DMS79 treated with DMSO at 0.1 percent for 48 hours (cell line): ENCODE results near the gene STXBP5.

Experiments
- DNase-seq: peaks from one replicate; lab custom pipeline; 2025; lab: John Stamatoyannopoulos, UW

STXBP5 gene

DNA sequence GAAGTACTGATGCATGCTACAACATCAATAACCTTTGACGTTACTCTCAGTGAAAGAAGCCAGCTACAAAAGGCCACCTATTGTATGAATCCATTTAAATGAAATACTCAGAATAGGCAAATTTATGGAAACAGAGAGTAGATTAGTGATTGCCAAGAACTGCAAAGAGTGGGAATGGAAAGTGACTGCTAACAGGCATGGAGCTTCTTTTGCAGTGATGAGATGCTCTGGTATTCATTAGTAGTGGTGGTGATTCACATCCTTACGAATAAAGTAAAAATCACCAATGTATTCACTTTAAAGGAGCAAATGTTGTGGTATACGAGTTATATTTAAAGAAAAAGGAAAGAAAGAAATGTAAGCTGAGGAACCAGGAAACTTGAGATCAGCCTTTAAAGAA is 177.5 kb downstream of the STXBP5 start:
- DNase-seq = no peak

DNA sequence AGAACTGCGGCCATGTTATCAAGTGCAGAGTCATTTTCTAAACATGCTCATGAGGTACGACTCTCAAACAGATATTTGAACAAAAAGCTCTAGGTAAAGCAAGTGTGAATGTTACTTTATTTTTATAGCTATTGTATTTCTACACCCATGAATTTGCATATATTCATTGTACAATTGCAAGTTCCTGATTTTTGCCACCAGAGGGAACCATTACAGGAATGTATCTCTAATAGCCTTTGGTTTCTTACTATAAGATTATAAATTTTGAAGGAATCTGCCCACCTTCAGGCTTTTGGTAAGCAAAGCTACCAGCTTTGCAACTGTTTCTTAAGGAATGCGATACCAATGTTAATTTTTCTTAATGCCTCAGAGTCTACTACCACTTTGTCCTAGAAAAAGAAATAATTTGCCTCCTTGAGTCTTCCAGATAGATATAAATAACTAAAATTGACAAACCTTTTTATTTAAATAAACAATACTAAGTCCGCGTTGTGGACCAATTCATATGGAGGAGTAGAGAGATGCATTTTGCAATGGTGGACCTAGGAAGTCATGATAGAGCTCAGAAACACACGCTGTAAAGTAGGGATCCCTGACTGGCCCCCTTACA is 178.8 kb downstream of the STXBP5 start:
- no peak for DNase-seq

DNA sequence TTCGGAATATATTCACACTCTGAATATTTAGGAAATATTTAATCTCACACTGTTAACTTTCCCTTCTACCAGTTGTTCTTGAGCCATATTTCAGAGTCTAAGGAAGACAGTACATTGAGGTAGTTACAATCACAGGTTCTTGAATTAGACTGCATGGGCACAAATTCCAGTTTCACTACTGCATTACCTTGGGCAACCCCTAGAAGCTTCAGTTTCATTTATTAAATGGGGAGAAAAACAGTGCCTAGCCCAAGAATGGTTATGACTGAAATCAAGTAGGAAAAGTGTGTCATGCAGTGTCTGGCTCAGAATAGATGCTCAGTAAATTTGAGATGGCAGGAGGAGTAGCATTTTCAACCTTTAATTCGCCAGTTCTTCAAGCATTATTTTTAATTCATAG is 179.8 kb downstream of the STXBP5 start:
- DNase-seq = no peak

GRCh38 chr6:147384737-147385710 is 180.8 kb downstream of the STXBP5 start:
- DNase-seq = no peak

GRCh38 chr6:147389463-147389862 is 185.2 kb downstream of the STXBP5 start:
- DNase-seq = no peak

GRCh38 chr6:147390909-147391536 is 186.8 kb downstream of the STXBP5 start:
- no peak for DNase-seq

GRCh38 chr6:147392917-147393625 is 188.9 kb downstream of the STXBP5 start:
- DNase-seq = no peak

DNA sequence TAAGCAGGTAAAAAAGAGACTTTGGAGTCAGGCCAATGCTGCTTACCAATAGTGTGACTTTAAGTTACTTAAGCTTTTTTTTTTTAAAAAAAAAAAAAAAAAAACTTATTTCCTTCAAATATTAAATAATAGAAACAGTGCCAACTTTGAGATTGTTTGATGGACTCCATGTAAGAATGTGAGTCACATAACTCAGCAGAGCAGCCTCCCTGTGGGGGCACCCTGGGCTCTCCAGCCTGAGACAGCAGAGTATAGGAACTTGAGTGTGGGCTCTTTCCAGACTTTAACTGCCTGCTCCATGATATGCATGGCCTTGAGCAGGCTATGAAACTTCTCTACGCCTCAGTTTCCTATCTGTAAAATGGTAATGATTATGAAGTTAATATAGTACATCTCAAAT is 190.9 kb downstream of the STXBP5 start:
- no peak for DNase-seq

GRCh38 chr6:147397306-147397705 is 193.1 kb downstream of the STXBP5 start:
- DNase-seq = no peak

GRCh38 chr6:147400968-147401367 is 196.8 kb downstream of the STXBP5 start:
- DNase-seq = no peak

- DNase-seq = no peak
These were observed 197.6 kb downstream of the STXBP5 start for GRCh38 chr6:147401779-147402178.

DNA sequence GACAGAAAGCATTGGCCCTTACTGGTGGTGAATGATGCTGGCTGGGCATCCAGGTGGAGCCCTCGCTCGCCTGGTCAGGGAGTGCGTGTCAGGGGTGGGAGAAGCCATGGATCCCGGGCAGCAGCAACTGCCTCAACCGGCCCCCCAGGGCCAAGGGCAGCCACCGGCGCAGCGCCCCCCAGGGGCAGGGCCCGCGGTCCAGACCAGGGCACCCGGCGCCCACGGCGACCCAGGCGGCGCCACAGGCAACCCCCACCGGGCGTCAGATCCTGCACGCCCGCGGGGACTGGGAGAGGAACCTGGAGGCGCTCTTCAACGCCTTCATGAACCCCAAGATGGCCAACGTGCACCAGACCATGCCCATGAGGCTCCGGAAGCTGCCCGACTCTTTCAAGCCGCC is 202.6 kb downstream of the STXBP5 start:
- no peak for DNase-seq

GRCh38 chr6:147407571-147407970 is 203.4 kb downstream of the STXBP5 start:
- DNase-seq = no peak

DNA sequence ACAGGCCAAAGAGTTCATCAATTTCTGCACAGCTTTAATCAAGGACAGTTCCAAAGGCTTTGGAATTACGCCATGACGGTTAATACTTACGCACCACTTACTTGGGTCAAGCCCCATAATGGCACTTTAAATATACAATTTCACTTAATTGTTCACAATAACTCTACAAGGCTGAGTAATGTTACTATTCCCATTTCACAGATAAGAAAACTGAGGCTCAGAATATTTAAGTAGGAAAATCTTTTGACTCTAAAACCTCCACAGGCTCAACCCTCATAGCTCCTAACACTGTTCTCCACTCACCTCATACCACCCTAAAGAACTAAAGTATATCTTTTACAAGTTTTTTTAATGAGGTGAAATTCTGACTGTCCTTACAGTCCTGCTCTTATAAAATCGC is 212.4 kb downstream of the STXBP5 start:
- no peak for DNase-seq

- DNase-seq = no peak
These were observed 213.7 kb downstream of the STXBP5 start for GRCh38 chr6:147417954-147418353.

DNA sequence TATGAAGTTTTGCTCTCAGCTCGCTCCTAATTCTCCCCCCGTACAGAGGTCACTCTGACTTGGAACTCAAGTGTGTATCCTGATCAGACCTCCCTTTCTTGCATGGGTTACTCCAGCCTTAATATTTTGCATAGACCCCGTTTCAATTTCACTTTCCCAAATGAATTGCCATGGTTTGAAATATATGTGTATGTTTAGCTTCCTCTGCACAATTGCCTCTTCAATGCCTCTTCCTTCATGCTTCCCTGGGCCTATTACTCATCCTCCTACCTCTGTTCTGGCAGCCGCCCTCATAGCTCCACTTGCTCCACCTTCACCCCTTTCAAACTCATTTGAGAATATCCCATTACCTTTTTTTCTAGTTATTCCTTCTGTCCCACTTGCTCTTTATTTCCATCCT is 214.3 kb downstream of the STXBP5 start:
- no peak for DNase-seq

DNA sequence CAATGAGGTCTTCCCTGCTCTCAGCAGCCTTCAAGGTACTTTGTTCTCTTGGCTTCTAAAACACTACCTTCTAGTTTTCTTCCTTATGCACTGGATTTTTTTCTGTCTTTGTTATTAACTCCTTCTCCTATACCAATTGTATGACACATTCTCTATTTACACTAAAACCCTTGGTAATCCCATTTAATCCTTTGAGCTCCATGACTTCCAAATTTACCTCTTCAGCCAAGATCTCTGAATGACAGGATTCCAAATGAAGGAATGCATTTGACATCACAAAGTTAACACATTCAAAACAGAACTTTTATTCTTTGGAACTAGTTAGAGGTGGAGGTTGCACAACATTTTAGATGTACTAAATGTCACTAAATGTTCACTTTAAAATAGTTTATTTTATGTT is 217.7 kb downstream of the STXBP5 start:
- no peak for DNase-seq

GRCh38 chr6:147423111-147423510 is 218.9 kb downstream of the STXBP5 start:
- DNase-seq = no peak

GRCh38 chr6:147429794-147430193 is 225.6 kb downstream of the STXBP5 start:
- DNase-seq = no peak

- DNase-seq = no peak
These were observed 226.6 kb downstream of the STXBP5 start for GRCh38 chr6:147430811-147431210.

DNA sequence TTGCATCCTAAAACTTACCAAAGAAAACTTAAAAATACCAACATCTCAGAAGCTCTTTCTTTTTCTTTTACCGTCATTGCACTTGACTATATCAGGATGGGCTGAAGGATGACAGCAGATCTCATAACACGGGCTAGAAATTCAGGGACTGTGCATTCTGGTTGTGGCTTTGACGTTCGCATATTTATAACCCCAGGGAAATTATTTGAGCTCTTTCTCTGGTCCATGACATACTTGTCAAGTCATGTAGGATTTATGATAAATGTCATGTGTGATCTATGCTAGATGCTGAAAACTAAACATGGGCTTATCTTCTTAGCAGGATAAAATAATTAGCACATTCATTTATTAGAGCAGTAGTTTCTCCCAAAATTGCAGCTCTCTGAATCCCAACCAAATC is 229.9 kb downstream of the STXBP5 start:
- DNase-seq = no peak

GRCh38 chr6:147434516-147434915 is 230.3 kb downstream of the STXBP5 start:
- no peak for DNase-seq
